GM12878 (cell line): ENCODE measurements around the gene SLC9A3. TPM values are rescaled to one million over a fixed set of nuclear protein-coding genes. Genes with fewer than 3 reads are reported as not detected.

Experiments used
- ATAC-seq: fragments of 200-7000 bp; cut with Tn5 transposase; 3 replicates; pipeline ENCODE4 v1.9.1; 2020; ENCODE audit warnings: mild to moderate bottlenecking, moderate library complexity
- BruUV-seq: library from RNA; stranded (reverse); fragments of 400-500 nt; replicated peaks from 2 replicates; lab custom pipeline; 2021; lab: Mats Ljungman, UMichigan
- CTCF ChIA-PET: fragments of 300-600 bp; sonication (Branson Sonifier 250); formaldehyde crosslinking; extraction: SDS; loops from one replicate; lab custom pipeline; 2021; ENCODE audit warnings: inconsistent platforms; lab: Yijun Ruan, JAX
- POLR2A ChIA-PET: fragments of 350-600 bp; formaldehyde crosslinking; extraction: SDS; loops from one replicate; lab custom pipeline; 2021; ENCODE audit warnings: inconsistent platforms; lab: Charles Lee
- RAD21 ChIA-PET: fragments of 300-600 bp; sonication (Branson Sonifier 250); formaldehyde crosslinking; loops from one replicate; lab custom pipeline; 2023; ENCODE audit warnings: antibody characterized with exemption; ENCODE audit not compliant: unreplicated experiment; lab: Charles Lee
- SMC1A ChIA-PET: fragments of 300-600 bp; sonication (Branson Sonifier 250); formaldehyde crosslinking; loops from one replicate; lab custom pipeline; 2023; ENCODE audit not compliant: unreplicated experiment, uncharacterized antibody; lab: Charles Lee
- DNase-seq: peaks from one replicate; pipeline ENCODE4 v3.0.0-alpha.2; 2011; ENCODE audit warnings: low read depth, low spot score
- FAIRE-seq: peaks from 3 replicates; lab custom pipeline; 2011; peaks lifted over from hg19 to GRCh38; lab: Jason Lieb, UNC
- H2AFZ ChIP-seq: 2 replicates; pipeline ENCODE4 v1.6.0; 2011; ENCODE audit warnings: low read depth, low read length, control low read depth; ENCODE audit not compliant: control insufficient read depth
- H3K27ac ChIP-seq: 2 replicates; pipeline ENCODE4 v1.5.1; 2011; ENCODE audit warnings: control low read depth; ENCODE audit not compliant: control insufficient read depth, insufficient read depth
- H3K27me3 ChIP-seq, 2 experiments: replicated peaks in 1 of 2; 2 replicates each; pipeline versions ENCODE4 v1.6.0 to v1.6.1; 2011; ENCODE audit warnings: low read length in 1 of 2; ENCODE audit not compliant: control insufficient read depth in 2 of 2, insufficient read depth in 2 of 2
- H3K36me3 ChIP-seq, 2 experiments: 2 replicates each; pipeline ENCODE4 v1.5.1; 2011; ENCODE audit warnings: low read length in 1 of 2; ENCODE audit not compliant: control insufficient read depth in 2 of 2, insufficient read depth in 2 of 2
- H3K4me1 ChIP-seq: 2 replicates; pipeline ENCODE4 v1.6.1; 2011; ENCODE audit warnings: mild to moderate bottlenecking, low read length, moderate library complexity, mixed read lengths; ENCODE audit not compliant: control insufficient read depth, insufficient read depth
- H3K4me2 ChIP-seq: 2 replicates; pipeline ENCODE4 v1.6.0; 2011; ENCODE audit warnings: control low read depth; ENCODE audit not compliant: control insufficient read depth, insufficient read depth
- H3K4me3 ChIP-seq: fragments of 200-600 bp; sonication (generic); 2 replicates; pipeline ENCODE4 v1.5.1; 2016
- H3K79me2 ChIP-seq: 2 replicates; pipeline ENCODE4 v1.6.0; 2011; ENCODE audit warnings: low read length; ENCODE audit not compliant: control insufficient read depth, insufficient read depth
- H3K9ac ChIP-seq: 2 replicates; pipeline ENCODE4 v1.8.0; 2011; ENCODE audit warnings: low read length, control low read depth, mixed read lengths; ENCODE audit not compliant: control insufficient read depth, insufficient read depth
- H3K9me3 ChIP-seq: replicated peaks from 3 replicates; pipeline ENCODE4 v1.5.1; 2011; ENCODE audit warnings: mild to moderate bottlenecking, low read length; ENCODE audit not compliant: control insufficient read depth, insufficient read depth
- H4K20me1 ChIP-seq: 2 replicates; pipeline ENCODE4 v1.6.0; 2011; ENCODE audit not compliant: control insufficient read depth, insufficient read depth
- HSF1 ChIP-seq: fragments of 150-350 bp; IDR thresholded peaks from 2 replicates; pipeline ENCODE4 v1.6.1; 2014; ENCODE audit warnings: mild to moderate bottlenecking, low read depth, low read length
- PAX5 ChIP-seq: IDR thresholded peaks from 2 replicates; pipeline ENCODE4 v1.6.1; 2011; ENCODE audit warnings: low read depth, low read length, borderline replicate concordance
- RAD51 ChIP-seq: fragments of 450-650 bp; IDR thresholded peaks from 2 replicates; pipeline ENCODE4 v1.6.1; 2016; ENCODE audit warnings: moderate library complexity, mild to moderate bottlenecking, inconsistent platforms
- SPI1 ChIP-seq: IDR thresholded peaks from 2 replicates; pipeline ENCODE4 v1.6.1; 2011; ENCODE audit warnings: low read depth, mild to moderate bottlenecking, low read length, moderate library complexity, borderline replicate concordance; ENCODE audit not compliant: insufficient read depth
- ZNF217 ChIP-seq: fragments of 450-650 bp; IDR thresholded peaks from 2 replicates; pipeline ENCODE4 v1.6.1; 2017; ENCODE audit warnings: antibody characterized with exemption, mild to moderate bottlenecking
- WGBS: methylation state at CpG from one replicate; pipeline ENCODE4 v1.1.6; 2016; ENCODE audit warnings: low lambda C conversion rate; ENCODE audit not compliant: insufficient replicate concordance, insufficient coverage; ENCODE audit errors: missing lambda C conversion rate; 5-methylcytosine and 5-hydroxymethylcytosine counted together
- in situ Hi-C: fragments of 300-500 bp; cut with MboI; formaldehyde crosslinking; loops from 9 replicates; pipeline ENCODE4 v1.14.3; 2018; ENCODE audit warnings: mixed read lengths
- intact Hi-C: fragments of 100-400 bp; cut with micrococcal nuclease; formaldehyde crosslinking; loops from one replicate; pipeline ENCODE4 v1.14.2; 2022; ENCODE audit not compliant: unreplicated experiment
- polyA plus RNA-seq, 11 experiments: library from polyadenylated mRNA; depleted of rRNA in 4 of 11; unstranded in 6 of 11; stranded (reverse) in 5 of 11; fragments of >200 nt; fragmentation: Nextera tagmentation in 4 of 11; fragmentation: Illumina TruSeq in 1 of 11; extraction: Ambion mirVana in 4 of 11; extraction: Trizol in 1 of 11; gene quantifications; 1 replicate in 1 of 11; 2 replicates in 10 of 11; pipeline versions ENCODE4 v1.2.1 to v1.2.3, GENCODE V29; 2011 to 2016; ENCODE audit warnings: inconsistent platforms in 2 of 11, missing spikeins in 2 of 11, low read depth in 1 of 11
- total RNA-seq, 4 experiments: library from RNA; depleted of rRNA in 3 of 4; stranded (reverse); fragments of >200 nt in 3 of 4; fragmentation: Illumina TruSeq in 1 of 4; extraction: Trizol in 1 of 4; gene quantifications; 2 replicates each; pipeline versions ENCODE4 v1.2.1 to v1.2.3, GENCODE V29; 2013 to 2021

The SLC9A3 gene
- total and polyA plus RNA-seq, 10 of the 15 experiments (the other 5 are each of a cell fraction or from before 2014, with no cell fraction given), result 0.04 to 5.2 (median 2.3) TPM; not detected in 1

- Histone ChIP-seq H4K20me1 (no peaks in the 10 kb centered on the region), H3K27ac (no peak overlapping the region), H3K9ac (no peak overlapping the region), H3K4me1 (no peaks in the 10 kb centered on the region), H3K4me2 (no peak overlapping the region), H3K9me3 (no peaks in the 10 kb centered on the region; the same call in 2 of the 3 replicates), H3K36me3 (no peaks in the 10 kb centered on the region), H3K27me3 (no peaks in the 10 kb centered on the region; a peak in 1 of 4 replicates), H2AFZ (no peak overlapping the region), H3K4me3 (no peak overlapping the region), H3K79me2 (no peaks in the 10 kb centered on the region)
- no peak for DNase-seq
- TF ChIP-seq PAX5 (no peak), ZNF217 (no peak), HSF1 (no peak), SPI1 (no peak), RAD51 (no peak)
- WGBS, result 42% methylated on average over 32 of the region's 32 CpGs
- ChIA-PET SMC1A (no interaction called here), CTCF (no interaction called here), RAD21 (no interaction called here), POLR2A (no interaction called here)
- FAIRE-seq, result no peak
- intact Hi-C loops, result no loop called here
- in situ Hi-C loops, result no loop called here
- ATAC-seq, result no peak
- no TSS peak for BruUV-seq
Measured at GRCh38 chr5:499233-500209, 24.7 kb downstream of the SLC9A3 start.
